Adipose tissue (tissue), 3 donors: Measurements from ENCODE around the gene ADORA1. TPM values are rescaled to one million over a fixed set of nuclear protein-coding genes. Genes with fewer than 3 reads are reported as not detected.

Experiments used
- H3K27ac ChIP-seq: one replicate; pipeline ENCODE4 v1.5.1; 2013; ENCODE audit warnings: low read depth, low read length
- WGBS, 3 donors: extraction: QIAGEN DNeasy Blood & Tissue Kit; methylation state at CpG; one replicate each; pipeline ENCODE4 v1.1.7; 2013; 5-methylcytosine and 5-hydroxymethylcytosine counted together
- polyA plus RNA-seq, 3 donors: library from polyadenylated mRNA; stranded (reverse); fragments of 200-250 nt; gene quantifications; one replicate each; pipeline ENCODE4 v1.2.3, GENCODE V29; 2013
- donor health status: healthy with polysubstance abuse.
- donor health status: Bipolar disorder and iron deficiency.
- donor health status: healthy.

The ADORA1 gene
- polyA plus RNA-seq, 3 donors, result 3.8 to 10.1 (median 9.8) TPM

GRCh38 chr1:203176273-203177035 lies 48.9 kb downstream of the ADORA1 start:
- 90 to 96% (median 96%) methylated on average over 9 of the region's 9 CpGs for WGBS, 3 donors
- H3K27ac ChIP-seq, result no peak overlapping the region

GRCh38 chr1:203177036-203177405 lies 49.5 kb downstream of the ADORA1 start:
- 90 to 91% (median 91%) methylated on average over 6 of the region's 6 CpGs for WGBS, 3 donors
- H3K27ac ChIP-seq, result no peak overlapping the region

GRCh38 chr1:203177470-203178039 lies 50.0 kb downstream of the ADORA1 start:
- WGBS, 3 donors, result 50 to 62% (median 59%) methylated on average over 9 of the region's 9 CpGs
- no peak overlapping the region for H3K27ac ChIP-seq

- no peak overlapping the region for H3K27ac ChIP-seq
- 60 to 79% (median 79%) methylated on average over 5 of the region's 5 CpGs for WGBS, 3 donors
Observed at GRCh38 chr1:203178083-203178482, 50.6 kb downstream of the ADORA1 start.

- 81 to 92% (median 89%) methylated on average over 14 of the region's 14 CpGs for WGBS, 3 donors
- H3K27ac ChIP-seq, result no peak overlapping the region
Observed at GRCh38 chr1:203178821-203179666, 51.5 kb downstream of the ADORA1 start.

- no peak overlapping the region for H3K27ac ChIP-seq
- 91 to 93% (median 92%) methylated on average over 9 to 10 of the region's 10 CpGs for WGBS, 3 donors
Observed at GRCh38 chr1:203179667-203180005, 52.1 kb downstream of the ADORA1 start.

GRCh38 chr1:203180611-203181330 lies 53.2 kb downstream of the ADORA1 start:
- WGBS, 3 donors, result 79 to 87% (median 81%) methylated on average over 11 of the region's 11 CpGs
- H3K27ac ChIP-seq, result no peak overlapping the region

- 65 to 75% (median 74%) methylated on average over 9 to 10 of the region's 10 CpGs for WGBS, 3 donors
- no peak overlapping the region for H3K27ac ChIP-seq
Observed at GRCh38 chr1:203181586-203182386, 54.3 kb downstream of the ADORA1 start.

GRCh38 chr1:203182387-203182953 lies 54.9 kb downstream of the ADORA1 start:
- WGBS, 3 donors, result 84 to 95% (median 90%) methylated on average over 7 of the region's 7 CpGs

GRCh38 chr1:203183828-203184227 lies 56.3 kb downstream of the ADORA1 start:
- 92 to 96% (median 93%) methylated on average over 2 of the region's 2 CpGs for WGBS, 3 donors
- no peak overlapping the region for H3K27ac ChIP-seq

More at GRCh38 chr1:203182387-203182953, 54.9 kb downstream of the ADORA1 start:
- no peak overlapping the region for H3K27ac ChIP-seq

- no peak overlapping the region for H3K27ac ChIP-seq
- 70 to 97% (median 83%) methylated on average over 4 of the region's 4 CpGs for WGBS, 3 donors
Observed at GRCh38 chr1:203184467-203184866, 56.9 kb downstream of the ADORA1 start.

- WGBS, 3 donors, result 93% methylated on average over 10 of the region's 10 CpGs
- H3K27ac ChIP-seq, result no peak overlapping the region
Observed at GRCh38 chr1:203185061-203185461, 57.5 kb downstream of the ADORA1 start.

GRCh38 chr1:203185585-203185984 lies 58.1 kb downstream of the ADORA1 start:
- WGBS, 3 donors, result 84 to 92% (median 87%) methylated on average over 4 of the region's 4 CpGs
- H3K27ac ChIP-seq, result no peak overlapping the region

- H3K27ac ChIP-seq, result no peak overlapping the region
- WGBS, 3 donors, result 80 to 91% (median 82%) methylated on average over 5 of the region's 5 CpGs
Observed at GRCh38 chr1:203186091-203186445, 58.5 kb downstream of the ADORA1 start.

- WGBS, 3 donors, result 26 to 42% (median 27%) methylated on average over 14 of the region's 14 CpGs
- no peak within 1 kb of the TSS for H3K27ac ChIP-seq
Observed at GRCh38 chr1:203186446-203187303, 59.1 kb downstream of the ADORA1 start, which contains the start of gene CHI3L1. Gene CHI3L1, minus strand, starts transcription at chr1:203186704. Its CDS starts 81 bp downstream, at chr1:203186623.

- no peak overlapping the region for H3K27ac ChIP-seq
Observed at GRCh38 chr1:203187304-203187685, 59.8 kb downstream of the ADORA1 start.

More at GRCh38 chr1:203187304-203187685, 59.8 kb downstream of the ADORA1 start:
- 32 to 49% (median 38%) methylated on average over 7 of the region's 7 CpGs for WGBS, 3 donors
